SK-N-SH treated with all-trans-retinoic acid at 6 μM for 48 hours (cell line): ENCODE measurements around the gene FAN1.

Experiments used
- ATAC-seq: fragments of 200-7000 bp; cut with Tn5 transposase; 3 replicates; pipeline ENCODE4 v1.9.1; 2020; ENCODE audit warnings: mild to moderate bottlenecking, moderate library complexity
- ARNTL ChIP-seq: fragments of 450-650 bp; formaldehyde crosslinking; IDR thresholded peaks from 2 replicates; pipeline ENCODE4 v1.5.0; 2020; ENCODE audit warnings: low read depth, mild to moderate bottlenecking, moderate library complexity, borderline replicate concordance
- CSDC2 ChIP-seq: fragments of 250-450 bp; sonication (Bioruptor Pico); IDR thresholded peaks from 2 replicates; pipeline ENCODE4 v1.5.0; 2020; ENCODE audit warnings: mild to moderate bottlenecking, moderate library complexity
- ESRRG ChIP-seq: fragments of 250-450 bp; sonication (Bioruptor Pico); IDR thresholded peaks from 2 replicates; pipeline ENCODE4 v1.6.1; 2021; ENCODE audit warnings: mild to moderate bottlenecking
- ISL1 ChIP-seq: fragments of 250-450 bp; sonication (Bioruptor Pico); IDR thresholded peaks from 2 replicates; pipeline ENCODE4 v2.1.2; 2022; ENCODE audit warnings: mild to moderate bottlenecking, moderate library complexity
- OSR1 ChIP-seq: fragments of 250-450 bp; sonication (Bioruptor Pico); IDR thresholded peaks from 2 replicates; pipeline ENCODE4 v1.8.0; 2022; ENCODE audit warnings: moderate library complexity, mild to moderate bottlenecking, inconsistent platforms
- PPARA ChIP-seq: fragments of 250-450 bp; sonication (Bioruptor Pico); IDR thresholded peaks from 2 replicates; pipeline ENCODE4 v1.5.0; 2020; ENCODE audit warnings: mild to moderate bottlenecking, borderline replicate concordance
- RARB ChIP-seq: fragments of 250-450 bp; sonication (Bioruptor Pico); IDR thresholded peaks from 2 replicates; pipeline ENCODE4 v1.8.0; 2021; ENCODE audit warnings: mild to moderate bottlenecking, moderate library complexity
- SNAI2 ChIP-seq: fragments of 250-450 bp; sonication (Bioruptor Pico); IDR thresholded peaks from 2 replicates; pipeline ENCODE4 v1.5.0; 2020; ENCODE audit warnings: mild to moderate bottlenecking, moderate library complexity
- TCF4 ChIP-seq: fragments of 250-450 bp; sonication (Bioruptor Pico); IDR thresholded peaks from 2 replicates; pipeline ENCODE4 v1.8.0; 2021; ENCODE audit warnings: mild to moderate bottlenecking, moderate library complexity, borderline replicate concordance
- TOX ChIP-seq: fragments of 250-450 bp; sonication (Bioruptor Pico); IDR thresholded peaks from 2 replicates; pipeline ENCODE4 v1.8.0; 2021; ENCODE audit warnings: mild to moderate bottlenecking, moderate library complexity, borderline replicate concordance
- ZC3H10 ChIP-seq: fragments of 250-450 bp; sonication (Bioruptor Pico); IDR thresholded peaks from 2 replicates; pipeline ENCODE4 v1.5.1; 2021; ENCODE audit warnings: mild to moderate bottlenecking, moderate library complexity
- ZFP3 ChIP-seq: fragments of 250-450 bp; sonication (Bioruptor Pico); IDR thresholded peaks from 2 replicates; pipeline ENCODE4 v1.5.0; 2020; ENCODE audit warnings: mild to moderate bottlenecking, moderate library complexity
- ZFP30 ChIP-seq: fragments of 450-650 bp; formaldehyde crosslinking; IDR thresholded peaks from 2 replicates; pipeline ENCODE4 v1.5.0; 2022; ENCODE audit warnings: mild to moderate bottlenecking, moderate library complexity
- ZNF565 ChIP-seq: fragments of 450-650 bp; formaldehyde crosslinking; conservative IDR thresholded peaks from 2 replicates; pipeline ENCODE4 v1.5.0; 2020; ENCODE audit warnings: low read depth, mild to moderate bottlenecking, moderate library complexity
- ZNF70 ChIP-seq: fragments of 450-650 bp; formaldehyde crosslinking; IDR thresholded peaks from 2 replicates; pipeline ENCODE4 v1.5.0; 2020; ENCODE audit warnings: mild to moderate bottlenecking, moderate library complexity
- ZNF8 ChIP-seq: fragments of 450-650 bp; formaldehyde crosslinking; IDR thresholded peaks from 2 replicates; pipeline ENCODE4 v1.5.0; 2020; ENCODE audit warnings: mild to moderate bottlenecking, moderate library complexity
- TF ChIP-seq, protein P1 (sequence below): fragments of 250-450 bp; sonication (Bioruptor Pico); IDR thresholded peaks from 2 replicates; pipeline ENCODE4 v1.5.1; 2021; ENCODE audit warnings: mild to moderate bottlenecking, moderate library complexity
- TF ChIP-seq, protein P2 (sequence below): fragments of 250-450 bp; sonication (Bioruptor Pico); IDR thresholded peaks from 2 replicates; pipeline ENCODE4 v1.8.0; 2020; ENCODE audit warnings: mild to moderate bottlenecking, moderate library complexity, borderline replicate concordance
- TF ChIP-seq, protein P3 (sequence below): fragments of 250-450 bp; sonication (Bioruptor Pico); IDR thresholded peaks from 2 replicates; pipeline ENCODE4 v1.5.0; 2020; ENCODE audit warnings: mild to moderate bottlenecking, moderate library complexity
- TF ChIP-seq, protein P4 (sequence below): fragments of 250-450 bp; sonication (Bioruptor Pico); IDR thresholded peaks from 2 replicates; pipeline ENCODE4 v1.5.1; 2020; ENCODE audit warnings: low read depth, mild to moderate bottlenecking, moderate library complexity
- TF ChIP-seq, protein P5 (sequence below): fragments of 250-450 bp; sonication (Bioruptor Pico); IDR thresholded peaks from 2 replicates; pipeline ENCODE4 v1.8.0; 2021; ENCODE audit warnings: low read depth, mild to moderate bottlenecking, moderate library complexity, borderline replicate concordance

FAN1 gene

DNA sequence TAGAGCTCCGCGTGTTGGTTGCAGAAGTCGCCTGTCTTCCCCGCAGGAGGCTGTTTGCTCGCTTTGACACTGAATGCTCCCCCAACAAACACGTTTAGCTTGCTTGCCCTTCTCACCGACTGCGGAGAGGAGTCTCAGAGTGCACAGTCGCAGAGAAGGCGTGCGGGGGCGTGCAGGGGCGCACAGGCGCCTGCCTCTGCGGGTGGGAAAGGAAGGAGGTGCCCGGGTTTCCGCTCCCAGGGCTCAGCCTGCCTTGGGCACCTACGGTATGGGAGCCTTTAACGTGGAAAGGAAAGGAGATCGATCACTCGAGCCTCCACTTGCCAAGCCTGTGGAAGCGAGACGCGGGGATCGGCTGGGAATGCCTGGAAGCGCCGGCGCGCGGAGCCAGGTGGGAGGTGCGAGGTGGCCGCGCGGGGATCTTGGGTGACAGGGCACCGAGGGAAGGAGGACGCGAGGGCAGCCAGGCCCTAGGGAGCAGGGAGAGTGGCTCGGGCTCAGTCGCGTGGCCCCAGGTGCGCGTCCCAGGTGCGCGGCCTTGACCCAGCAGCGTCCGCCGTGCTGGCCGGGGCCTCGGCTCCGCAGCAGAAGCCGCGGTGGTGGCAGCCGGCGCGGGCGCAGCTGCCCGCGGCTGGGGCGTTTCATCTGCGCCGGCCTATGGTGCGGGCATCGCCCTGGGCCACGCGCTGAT lies at the start of gene FAN1:
Gene FAN1, plus strand, starts transcription at position 419 of the 691 bp plus-strand sequence. CDS start 749 bp downstream, outside the sequence.
- ATAC-seq: peak; percentile 99
- TF ChIP-seq ZNF565 (CRISPR knock-in tag) (no peak), ZNF8 (CRISPR knock-in tag) (no peak), ZFP3 (CRISPR knock-in tag) (no peak), RARB (CRISPR knock-in tag) (no peak), ISL1 (CRISPR knock-in tag) (no peak), ZFP30 (CRISPR knock-in tag) (no peak), CSDC2 (CRISPR knock-in tag) (no peak), ESRRG (CRISPR knock-in tag) (no peak), TOX (CRISPR knock-in tag) (no peak), ZNF70 (CRISPR knock-in tag) (no peak), ARNTL (CRISPR knock-in tag) (no peak), PPARA (no peak), OSR1 (no peak), ZC3H10 (no peak)
- TF ChIP-seq, protein P1, sequence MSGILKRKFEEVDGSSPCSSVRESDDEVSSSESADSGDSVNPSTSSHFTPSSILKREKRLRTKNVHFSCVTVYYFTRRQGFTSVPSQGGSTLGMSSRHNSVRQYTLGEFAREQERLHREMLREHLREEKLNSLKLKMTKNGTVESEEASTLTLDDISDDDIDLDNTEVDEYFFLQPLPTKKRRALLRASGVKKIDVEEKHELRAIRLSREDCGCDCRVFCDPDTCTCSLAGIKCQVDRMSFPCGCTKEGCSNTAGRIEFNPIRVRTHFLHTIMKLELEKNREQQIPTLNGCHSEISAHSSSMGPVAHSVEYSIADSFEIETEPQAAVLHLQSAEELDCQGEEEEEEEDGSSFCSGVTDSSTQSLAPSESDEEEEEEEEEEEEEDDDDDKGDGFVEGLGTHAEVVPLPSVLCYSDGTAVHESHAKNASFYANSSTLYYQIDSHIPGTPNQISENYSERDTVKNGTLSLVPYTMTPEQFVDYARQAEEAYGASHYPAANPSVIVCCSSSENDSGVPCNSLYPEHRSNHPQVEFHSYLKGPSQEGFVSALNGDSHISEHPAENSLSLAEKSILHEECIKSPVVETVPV (CRISPR knock-in tag): no peak
- TF ChIP-seq, protein P2, sequence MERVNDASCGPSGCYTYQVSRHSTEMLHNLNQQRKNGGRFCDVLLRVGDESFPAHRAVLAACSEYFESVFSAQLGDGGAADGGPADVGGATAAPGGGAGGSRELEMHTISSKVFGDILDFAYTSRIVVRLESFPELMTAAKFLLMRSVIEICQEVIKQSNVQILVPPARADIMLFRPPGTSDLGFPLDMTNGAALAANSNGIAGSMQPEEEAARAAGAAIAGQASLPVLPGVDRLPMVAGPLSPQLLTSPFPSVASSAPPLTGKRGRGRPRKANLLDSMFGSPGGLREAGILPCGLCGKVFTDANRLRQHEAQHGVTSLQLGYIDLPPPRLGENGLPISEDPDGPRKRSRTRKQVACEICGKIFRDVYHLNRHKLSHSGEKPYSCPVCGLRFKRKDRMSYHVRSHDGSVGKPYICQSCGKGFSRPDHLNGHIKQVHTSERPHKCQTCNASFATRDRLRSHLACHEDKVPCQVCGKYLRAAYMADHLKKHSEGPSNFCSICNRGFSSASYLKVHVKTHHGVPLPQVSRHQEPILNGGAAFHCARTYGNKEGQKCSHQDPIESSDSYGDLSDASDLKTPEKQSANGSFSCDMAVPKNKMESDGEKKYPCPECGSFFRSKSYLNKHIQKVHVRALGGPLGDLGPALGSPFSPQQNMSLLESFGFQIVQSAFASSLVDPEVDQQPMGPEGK (CRISPR knock-in tag): no peak
- TF ChIP-seq, protein P3, sequence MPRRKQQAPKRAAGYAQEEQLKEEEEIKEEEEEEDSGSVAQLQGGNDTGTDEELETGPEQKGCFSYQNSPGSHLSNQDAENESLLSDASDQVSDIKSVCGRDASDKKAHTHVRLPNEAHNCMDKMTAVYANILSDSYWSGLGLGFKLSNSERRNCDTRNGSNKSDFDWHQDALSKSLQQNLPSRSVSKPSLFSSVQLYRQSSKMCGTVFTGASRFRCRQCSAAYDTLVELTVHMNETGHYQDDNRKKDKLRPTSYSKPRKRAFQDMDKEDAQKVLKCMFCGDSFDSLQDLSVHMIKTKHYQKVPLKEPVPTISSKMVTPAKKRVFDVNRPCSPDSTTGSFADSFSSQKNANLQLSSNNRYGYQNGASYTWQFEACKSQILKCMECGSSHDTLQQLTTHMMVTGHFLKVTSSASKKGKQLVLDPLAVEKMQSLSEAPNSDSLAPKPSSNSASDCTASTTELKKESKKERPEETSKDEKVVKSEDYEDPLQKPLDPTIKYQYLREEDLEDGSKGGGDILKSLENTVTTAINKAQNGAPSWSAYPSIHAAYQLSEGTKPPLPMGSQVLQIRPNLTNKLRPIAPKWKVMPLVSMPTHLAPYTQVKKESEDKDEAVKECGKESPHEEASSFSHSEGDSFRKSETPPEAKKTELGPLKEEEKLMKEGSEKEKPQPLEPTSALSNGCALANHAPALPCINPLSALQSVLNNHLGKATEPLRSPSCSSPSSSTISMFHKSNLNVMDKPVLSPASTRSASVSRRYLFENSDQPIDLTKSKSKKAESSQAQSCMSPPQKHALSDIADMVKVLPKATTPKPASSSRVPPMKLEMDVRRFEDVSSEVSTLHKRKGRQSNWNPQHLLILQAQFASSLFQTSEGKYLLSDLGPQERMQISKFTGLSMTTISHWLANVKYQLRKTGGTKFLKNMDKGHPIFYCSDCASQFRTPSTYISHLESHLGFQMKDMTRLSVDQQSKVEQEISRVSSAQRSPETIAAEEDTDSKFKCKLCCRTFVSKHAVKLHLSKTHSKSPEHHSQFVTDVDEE: no peak
- TF ChIP-seq, protein P4, sequence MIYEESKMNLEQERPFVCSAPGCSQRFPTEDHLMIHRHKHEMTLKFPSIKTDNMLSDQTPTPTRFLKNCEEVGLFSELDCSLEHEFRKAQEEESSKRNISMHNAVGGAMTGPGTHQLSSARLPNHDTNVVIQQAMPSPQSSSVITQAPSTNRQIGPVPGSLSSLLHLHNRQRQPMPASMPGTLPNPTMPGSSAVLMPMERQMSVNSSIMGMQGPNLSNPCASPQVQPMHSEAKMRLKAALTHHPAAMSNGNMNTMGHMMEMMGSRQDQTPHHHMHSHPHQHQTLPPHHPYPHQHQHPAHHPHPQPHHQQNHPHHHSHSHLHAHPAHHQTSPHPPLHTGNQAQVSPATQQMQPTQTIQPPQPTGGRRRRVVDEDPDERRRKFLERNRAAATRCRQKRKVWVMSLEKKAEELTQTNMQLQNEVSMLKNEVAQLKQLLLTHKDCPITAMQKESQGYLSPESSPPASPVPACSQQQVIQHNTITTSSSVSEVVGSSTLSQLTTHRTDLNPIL: no peak
- TF ChIP-seq, protein P5, sequence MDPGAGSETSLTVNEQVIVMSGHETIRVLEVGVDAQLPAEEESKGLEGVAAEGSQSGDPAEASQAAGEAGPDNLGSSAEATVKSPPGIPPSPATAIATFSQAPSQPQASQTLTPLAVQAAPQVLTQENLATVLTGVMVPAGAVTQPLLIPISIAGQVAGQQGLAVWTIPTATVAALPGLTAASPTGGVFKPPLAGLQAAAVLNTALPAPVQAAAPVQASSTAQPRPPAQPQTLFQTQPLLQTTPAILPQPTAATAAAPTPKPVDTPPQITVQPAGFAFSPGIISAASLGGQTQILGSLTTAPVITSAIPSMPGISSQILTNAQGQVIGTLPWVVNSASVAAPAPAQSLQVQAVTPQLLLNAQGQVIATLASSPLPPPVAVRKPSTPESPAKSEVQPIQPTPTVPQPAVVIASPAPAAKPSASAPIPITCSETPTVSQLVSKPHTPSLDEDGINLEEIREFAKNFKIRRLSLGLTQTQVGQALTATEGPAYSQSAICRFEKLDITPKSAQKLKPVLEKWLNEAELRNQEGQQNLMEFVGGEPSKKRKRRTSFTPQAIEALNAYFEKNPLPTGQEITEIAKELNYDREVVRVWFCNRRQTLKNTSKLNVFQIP: no peak

DNA sequence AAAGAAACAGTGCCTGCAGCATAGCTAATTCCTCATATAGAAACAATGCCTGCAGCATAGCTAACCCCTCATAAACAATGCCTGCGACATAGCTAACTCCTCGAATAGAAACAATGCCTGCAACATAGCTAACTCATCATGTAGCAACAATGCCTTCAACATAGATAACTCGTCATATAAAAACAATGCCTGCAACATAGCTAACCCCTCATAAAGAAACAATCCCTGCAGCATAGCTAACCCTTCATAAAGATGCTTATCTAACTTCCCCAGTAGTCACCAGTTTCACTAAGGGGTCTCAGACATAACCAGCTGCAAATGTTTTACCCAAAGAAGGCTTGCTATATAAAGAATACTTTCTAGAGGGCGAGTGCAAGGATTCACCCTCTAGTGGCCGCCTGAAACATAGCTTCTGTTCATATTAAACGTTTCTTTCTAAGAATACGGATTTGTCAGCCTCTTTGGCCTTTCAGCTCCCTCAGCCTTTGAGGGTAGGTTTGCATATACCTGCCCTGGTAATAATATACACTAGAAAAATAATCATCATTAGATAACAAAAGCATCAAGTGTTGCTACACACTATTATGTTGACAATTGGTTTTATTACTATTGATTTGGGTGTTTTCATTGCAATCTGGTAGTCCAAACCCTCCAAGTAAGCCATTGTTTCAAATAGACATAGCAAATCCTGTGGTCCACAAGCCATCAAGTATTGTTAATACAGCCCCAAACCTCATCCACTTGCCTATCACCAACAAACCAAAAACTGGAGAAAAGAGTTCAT lies 44.4 kb upstream of the FAN1 start:
- TF ChIP-seq CSDC2 (CRISPR knock-in tag) (no peak), ZNF8 (CRISPR knock-in tag) (no peak), SNAI2 (CRISPR knock-in tag) (no peak), TOX (CRISPR knock-in tag) (no peak), ARNTL (CRISPR knock-in tag) (no peak), ISL1 (CRISPR knock-in tag) (no peak), OSR1 (no peak), PPARA (no peak), TCF4 (CRISPR knock-in tag) (no peak), ZC3H10 (no peak), ZFP3 (CRISPR knock-in tag) (no peak), ZNF70 (CRISPR knock-in tag) (no peak), ZNF565 (CRISPR knock-in tag) (no peak)
- TF ChIP-seq, protein P5: no peak
- TF ChIP-seq, protein P4: no peak
- TF ChIP-seq, protein P1 (CRISPR knock-in tag): no peak
- ATAC-seq: peak; percentile 82
